H9 (cell line): ENCODE measurements around the gene EHD4. TPM values are rescaled to one million over a fixed set of nuclear protein-coding genes. Genes with fewer than 3 reads are reported as not detected.

Source experiments
- DNase-seq: peaks from one replicate; pipeline ENCODE4 v3.0.0-alpha.2; 2017
- H2AFZ ChIP-seq: one replicate; pipeline ENCODE4 v1.6.1; 2013; ENCODE audit warnings: mild to moderate bottlenecking, low read length, control low read depth, moderate library complexity
- H2AK5ac ChIP-seq: 2 replicates; pipeline ENCODE4 v1.6.1; 2013; ENCODE audit warnings: low read length, control low read depth, mixed read lengths; ENCODE audit not compliant: insufficient read length
- H2BK120ac ChIP-seq: one replicate; pipeline ENCODE4 v1.6.1; 2013; ENCODE audit warnings: low read depth, mild to moderate bottlenecking, low read length, control low read depth, inconsistent platforms; ENCODE audit not compliant: poor library complexity, severe bottlenecking
- H2BK12ac ChIP-seq: 2 replicates; pipeline ENCODE4 v1.6.1; 2013; ENCODE audit warnings: low read length, control low read depth, mixed read lengths, low read depth; ENCODE audit not compliant: insufficient read length
- H2BK15ac ChIP-seq: 2 replicates; pipeline ENCODE4 v1.6.1; 2013; ENCODE audit warnings: low read depth, low read length, control low read depth
- H2BK20ac ChIP-seq: one replicate; pipeline ENCODE4 v1.6.1; 2013; ENCODE audit warnings: low read depth, mild to moderate bottlenecking, low read length, control low read depth, inconsistent platforms; ENCODE audit not compliant: poor library complexity, severe bottlenecking
- H2BK5ac ChIP-seq: 2 replicates; pipeline ENCODE4 v1.6.1; 2013; ENCODE audit warnings: low read length, control low read depth, mixed read lengths; ENCODE audit not compliant: insufficient read length
- H3K14ac ChIP-seq: 2 replicates; pipeline ENCODE4 v1.6.1; 2013; ENCODE audit warnings: low read length, control low read depth; ENCODE audit not compliant: insufficient read depth
- H3K18ac ChIP-seq: 2 replicates; pipeline ENCODE4 v1.6.1; 2013; ENCODE audit warnings: low read depth, mild to moderate bottlenecking, mixed read lengths, low read length, control low read depth; ENCODE audit not compliant: insufficient read length
- H3K23ac ChIP-seq: 2 replicates; pipeline ENCODE4 v1.6.1; 2013; ENCODE audit warnings: low read length, control low read depth, mixed read lengths, low read depth; ENCODE audit not compliant: insufficient read length
- H3K23me2 ChIP-seq: 2 replicates; pipeline ENCODE4 v1.6.1; 2013; ENCODE audit warnings: low read depth, mild to moderate bottlenecking, mixed read lengths, low read length, control low read depth; ENCODE audit not compliant: insufficient read length, poor library complexity, severe bottlenecking
- H3K27ac ChIP-seq: 2 replicates; pipeline ENCODE4 v1.5.1; 2013; ENCODE audit warnings: low read length, control low read depth, mixed read lengths, low read depth; ENCODE audit not compliant: insufficient read length
- H3K27me3 ChIP-seq: 2 replicates; pipeline ENCODE4 v1.6.1; 2013; ENCODE audit warnings: low read length, control low read depth, inconsistent platforms; ENCODE audit not compliant: insufficient read depth
- H3K4ac ChIP-seq: 2 replicates; pipeline ENCODE4 v1.6.1; 2013; ENCODE audit warnings: low read depth, mild to moderate bottlenecking, control low read depth, inconsistent platforms, low read length, moderate library complexity
- H3K4me1 ChIP-seq: 2 replicates; pipeline ENCODE4 v1.6.1; 2013; ENCODE audit warnings: low read length, control low read depth, inconsistent platforms; ENCODE audit not compliant: insufficient read depth
- H3K4me2 ChIP-seq: 2 replicates; pipeline ENCODE4 v1.6.1; 2013; ENCODE audit warnings: low read length, control low read depth, mixed read lengths; ENCODE audit not compliant: insufficient read length, insufficient read depth
- H3K56ac ChIP-seq: 2 replicates; pipeline ENCODE4 v1.6.1; 2013; ENCODE audit warnings: low read depth, mild to moderate bottlenecking, mixed read lengths, low read length, control low read depth; ENCODE audit not compliant: insufficient read length
- H3K79me1 ChIP-seq: 2 replicates; pipeline ENCODE4 v1.6.1; 2013; ENCODE audit warnings: low read depth, mild to moderate bottlenecking, moderate library complexity, low read length, control low read depth, inconsistent platforms; ENCODE audit not compliant: insufficient read depth, poor library complexity, severe bottlenecking
- H3K79me2 ChIP-seq: 2 replicates; pipeline ENCODE4 v1.6.1; 2013; ENCODE audit warnings: low read length, control low read depth, inconsistent platforms; ENCODE audit not compliant: insufficient read depth
- H3K9ac ChIP-seq: 2 replicates; pipeline ENCODE4 v1.6.1; 2013; ENCODE audit warnings: low read length, control low read depth, mixed read lengths; ENCODE audit not compliant: insufficient read length; ENCODE audit errors: extremely low read depth
- H3K9me3 ChIP-seq: one replicate; pipeline ENCODE4 v1.6.1; 2013; ENCODE audit warnings: low read depth, low read length, inconsistent platforms; ENCODE audit not compliant: control insufficient read depth
- H3T11ph ChIP-seq: one replicate; pipeline ENCODE4 v1.6.1; 2013; ENCODE audit warnings: mild to moderate bottlenecking, low read length, control low read depth, inconsistent platforms
- H4K20me1 ChIP-seq: one replicate; pipeline ENCODE4 v1.6.1; 2013; ENCODE audit not compliant: control insufficient read depth, insufficient read length, insufficient read depth
- H4K5ac ChIP-seq: 2 replicates; pipeline ENCODE4 v1.6.1; 2013; ENCODE audit warnings: low read depth, mild to moderate bottlenecking, mixed read lengths, low read length, control low read depth; ENCODE audit not compliant: insufficient read length
- H4K8ac ChIP-seq: replicated peaks from 2 replicates; pipeline ENCODE4 v1.6.1; 2013; ENCODE audit warnings: low read length, control low read depth, mixed read lengths, low read depth; ENCODE audit not compliant: insufficient read length
- H4K91ac ChIP-seq: 2 replicates; pipeline ENCODE4 v1.6.1; 2013; ENCODE audit warnings: low read depth, mild to moderate bottlenecking, moderate library complexity, mixed read lengths, low read length, control low read depth; ENCODE audit not compliant: insufficient read length
- H3K27ac Mint-ChIP-seq, 3 experiments: 2 replicates in 2 of 3; 3 replicates in 1 of 3; pipeline ENCODE4 v1.8.0; 2020 to 2021; ENCODE audit warnings: mixed read lengths in 3 of 3, mild to moderate bottlenecking in 1 of 3, moderate library complexity in 1 of 3
- H3K27me3 Mint-ChIP-seq: 2 replicates; pipeline ENCODE4 v1.8.0; 2021; ENCODE audit warnings: low read depth, mild to moderate bottlenecking, moderate library complexity, mixed read lengths
- H3K36me3 Mint-ChIP-seq, 3 experiments: 2 replicates in 2 of 3; 3 replicates in 1 of 3; pipeline ENCODE4 v1.8.0; 2020 to 2021; ENCODE audit warnings: low read depth in 3 of 3, mixed read lengths in 3 of 3; ENCODE audit not compliant: insufficient read depth in 1 of 3
- H3K4me1 Mint-ChIP-seq, 2 experiments: 2 replicates each; pipeline ENCODE4 v1.8.0; 2020; ENCODE audit warnings: mixed read lengths in 2 of 2
- H3K4me3 Mint-ChIP-seq, 2 experiments: 2 replicates in 1 of 2; 3 replicates in 1 of 2; pipeline ENCODE4 v1.8.0; 2020 to 2021; ENCODE audit warnings: mild to moderate bottlenecking in 2 of 2, mixed read lengths in 2 of 2, moderate library complexity in 1 of 2
- H3K9me3 Mint-ChIP-seq, 2 experiments: 2 replicates in 1 of 2; 3 replicates in 1 of 2; pipeline ENCODE4 v1.8.0; 2020; ENCODE audit warnings: mild to moderate bottlenecking in 2 of 2, mixed read lengths in 2 of 2, moderate library complexity in 1 of 2
- WGBS: extraction: QIAGEN DNeasy Blood & Tissue Kit; methylation state at CpG from one replicate; pipeline ENCODE4 v1.1.7; 2013; ENCODE audit warnings: missing lambda C conversion rate, low lambda C conversion rate, mixed read lengths; ENCODE audit not compliant: insufficient read length; ENCODE audit errors: extremely low coverage; 5-methylcytosine and 5-hydroxymethylcytosine counted together
- total RNA-seq: library from RNA; stranded (reverse); gene quantifications from 2 replicates; pipeline ENCODE4 v1.2.1, GENCODE V29; 2021
- TF ChIP-seq, protein P1 (sequence below): fragments of 200-600 bp; sonication (generic); conservative IDR thresholded peaks from 3 replicates; pipeline ENCODE4 v1.8.0; 2021; ENCODE audit warnings: antibody characterized with exemption, mild to moderate bottlenecking

EHD4 gene
- total RNA-seq, 1 experiment from 2014 or later, result 22.9 TPM

DNA sequence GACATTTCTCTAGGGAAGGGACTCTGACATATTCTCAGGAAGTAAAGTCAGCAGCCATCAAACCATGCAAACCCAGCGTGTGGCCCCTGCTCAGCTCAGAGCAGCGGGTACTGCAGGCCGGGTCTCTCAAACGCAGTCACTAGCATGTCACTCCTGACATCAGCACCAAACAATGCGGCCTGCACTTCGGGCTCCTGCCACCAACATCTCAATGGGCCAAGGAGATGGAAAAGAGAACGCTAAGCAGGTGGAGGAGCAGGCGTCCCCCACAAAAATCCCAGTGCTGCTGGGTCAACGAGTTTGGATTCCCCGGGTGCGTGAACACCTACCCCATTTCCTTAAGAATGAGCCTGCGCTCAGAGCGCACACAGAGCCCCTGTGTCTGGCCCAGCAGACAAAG lies 68.6 kb downstream of the EHD4 start:
- H3K4me2 ChIP-seq, result no peak overlapping the region
- no peak for DNase-seq
- no peak overlapping the region for H3K18ac ChIP-seq
- no peak overlapping the region for H3K23ac ChIP-seq
- H3K9me3 ChIP-seq, result no peaks in the 10 kb centered on the region
- Mint-ChIP-seq H3K27ac (no peak overlapping the region), H3K4me3 (no peak overlapping the region), H3K27me3 (no peaks in the 10 kb centered on the region), H3K4me1 (peaks cover 3 to 8% of the 10 kb centered on the region in 2 experiments), H3K9me3 (no peaks in the 10 kb centered on the region), H3K36me3 (peaks cover 18 to 56% (median 40%) of the 10 kb centered on the region in 3 experiments)
- no peak overlapping the region for H3K9ac ChIP-seq
- WGBS, result no CpG with 5 or more reads among the region's 13 CpGs
- no peak overlapping the region for H4K8ac ChIP-seq
- no peaks in the 10 kb centered on the region for H3K79me2 ChIP-seq
- no peaks in the 10 kb centered on the region for H3K23me2 ChIP-seq
- no peaks in the 10 kb centered on the region for H3K27me3 ChIP-seq
- no peak overlapping the region for H4K91ac ChIP-seq
- H2BK12ac ChIP-seq, result no peak overlapping the region
- H2BK120ac ChIP-seq, result no peak overlapping the region
- H4K20me1 ChIP-seq, result no peaks in the 10 kb centered on the region
- no peak overlapping the region for H3K14ac ChIP-seq
- H3K4me1 ChIP-seq, result no peaks in the 10 kb centered on the region
- no peak overlapping the region for H3K56ac ChIP-seq
- no peaks in the 10 kb centered on the region for H3K79me1 ChIP-seq
- H2AK5ac ChIP-seq, result no peak overlapping the region
- no peak overlapping the region for H2BK20ac ChIP-seq
- no peak overlapping the region for H3K4ac ChIP-seq
- TF ChIP-seq, protein P1, sequence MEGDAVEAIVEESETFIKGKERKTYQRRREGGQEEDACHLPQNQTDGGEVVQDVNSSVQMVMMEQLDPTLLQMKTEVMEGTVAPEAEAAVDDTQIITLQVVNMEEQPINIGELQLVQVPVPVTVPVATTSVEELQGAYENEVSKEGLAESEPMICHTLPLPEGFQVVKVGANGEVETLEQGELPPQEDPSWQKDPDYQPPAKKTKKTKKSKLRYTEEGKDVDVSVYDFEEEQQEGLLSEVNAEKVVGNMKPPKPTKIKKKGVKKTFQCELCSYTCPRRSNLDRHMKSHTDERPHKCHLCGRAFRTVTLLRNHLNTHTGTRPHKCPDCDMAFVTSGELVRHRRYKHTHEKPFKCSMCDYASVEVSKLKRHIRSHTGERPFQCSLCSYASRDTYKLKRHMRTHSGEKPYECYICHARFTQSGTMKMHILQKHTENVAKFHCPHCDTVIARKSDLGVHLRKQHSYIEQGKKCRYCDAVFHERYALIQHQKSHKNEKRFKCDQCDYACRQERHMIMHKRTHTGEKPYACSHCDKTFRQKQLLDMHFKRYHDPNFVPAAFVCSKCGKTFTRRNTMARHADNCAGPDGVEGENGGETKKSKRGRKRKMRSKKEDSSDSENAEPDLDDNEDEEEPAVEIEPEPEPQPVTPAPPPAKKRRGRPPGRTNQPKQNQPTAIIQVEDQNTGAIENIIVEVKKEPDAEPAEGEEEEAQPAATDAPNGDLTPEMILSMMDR, result no peak
- no peak overlapping the region for H2BK15ac ChIP-seq
- no peak overlapping the region for H2AFZ ChIP-seq
- H4K5ac ChIP-seq, result no peak overlapping the region
- no peak overlapping the region for H3K27ac ChIP-seq
- no peak overlapping the region for H2BK5ac ChIP-seq
- no peak overlapping the region for H3T11ph ChIP-seq
